ENCODE results near the gene CYP46A1. TPM values are rescaled to one million over a fixed set of nuclear protein-coding genes. Genes with fewer than 3 reads are reported as not detected.

Gene CYP46A1
- total RNA-seq, 1 experiment from 2014 or later = 0.59 TPM

DNA sequence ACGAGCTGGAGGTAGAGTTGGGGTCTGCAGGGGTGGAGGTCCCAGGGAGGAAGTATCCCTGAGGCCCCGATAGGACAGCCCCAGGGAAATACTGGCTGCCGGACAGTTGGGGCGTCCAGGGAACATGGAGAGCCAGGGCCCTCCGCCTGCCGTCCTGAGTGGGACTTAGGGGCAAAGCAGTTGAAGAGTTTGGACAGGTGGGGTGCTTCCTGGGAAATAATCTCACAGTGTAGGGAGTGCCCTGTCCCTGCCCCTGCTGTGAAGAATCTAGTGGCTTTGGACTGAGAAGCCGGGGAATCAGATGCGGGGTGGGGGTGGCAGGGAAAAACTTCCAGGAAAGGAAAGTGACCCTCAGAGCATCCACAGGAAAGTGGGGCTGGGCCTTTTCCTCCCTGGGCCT, 49.0 kb upstream of the CYP46A1 start:
- H2AFZ ChIP-seq (ENCODE audit: low read length) = no peak overlapping the region
- H3K9me3 ChIP-seq (ENCODE audit: control insufficient read depth, low read depth, low read length) = no peaks in the 10 kb centered on the region
- no peaks in the 10 kb centered on the region for H3K36me3 Mint-ChIP-seq (ENCODE audit: insufficient read depth in 1 of 3, low read depth in 3 of 3)
- H3K4ac ChIP-seq (ENCODE audit: low read depth, low read length) = no peak overlapping the region
- no peak overlapping the region for H3K18ac ChIP-seq (ENCODE audit: insufficient read length, low read depth, low read length)
- no peaks in the 10 kb centered on the region for H3K79me1 ChIP-seq (ENCODE audit: insufficient read depth, low read depth, low read length, poor library complexity, severe bottlenecking)
- H3K27ac Mint-ChIP-seq = peak overlapping the region in 1 of 3 experiments; percentile 64; a peak in 1 of 7 replicates
- no peaks in the 10 kb centered on the region for H3K23me2 ChIP-seq (ENCODE audit: insufficient read length, low read depth, low read length, poor library complexity, severe bottlenecking)
- H3K4me1 Mint-ChIP-seq = peaks cover 2 to 7% of the 10 kb centered on the region in 2 experiments; a peak in 2 of 4 replicates
- no peak overlapping the region for H3K4me2 ChIP-seq (ENCODE audit: insufficient read depth, insufficient read length, low read length)
- no peaks in the 10 kb centered on the region for H4K20me1 ChIP-seq (ENCODE audit: control insufficient read depth, insufficient read depth, insufficient read length)
- H3K14ac ChIP-seq (ENCODE audit: insufficient read depth, low read length) = no peak overlapping the region
- no peak overlapping the region for H4K91ac ChIP-seq (ENCODE audit: insufficient read length, low read depth, low read length)
- H3K27ac ChIP-seq (ENCODE audit: insufficient read length, low read depth, low read length) = no peak overlapping the region
- H3K9ac ChIP-seq (ENCODE audit: extremely low read depth, insufficient read length, low read length) = no peak overlapping the region
- no peak overlapping the region for H2BK12ac ChIP-seq (ENCODE audit: insufficient read length, low read depth, low read length)
- no peaks in the 10 kb centered on the region for H3K9me3 Mint-ChIP-seq
- H3K27me3 Mint-ChIP-seq (ENCODE audit: low read depth) = peaks cover 12% of the 10 kb centered on the region
- no peak overlapping the region for H3K23ac ChIP-seq (ENCODE audit: insufficient read length, low read depth, low read length)
- H3T11ph ChIP-seq (ENCODE audit: low read length) = no peak overlapping the region
- no peaks in the 10 kb centered on the region for H3K27me3 ChIP-seq (ENCODE audit: insufficient read depth, low read length)
- no peaks in the 10 kb centered on the region for H3K79me2 ChIP-seq (ENCODE audit: insufficient read depth, low read length)
- DNase-seq = no peak
- no peak overlapping the region for H4K5ac ChIP-seq (ENCODE audit: insufficient read length, low read depth, low read length)
- whole genome bisulfite sequencing (ENCODE audit: extremely low coverage, insufficient read length, low lambda C conversion rate) = no CpG with 5 or more reads among the region's 8 CpGs
- H3K4me1 ChIP-seq (ENCODE audit: insufficient read depth, low read length) = no peaks in the 10 kb centered on the region
- no peak for TF ChIP-seq CTCF (conservative IDR thresholded peaks at IDR 0.05)
- H2BK120ac ChIP-seq (ENCODE audit: low read depth, low read length, poor library complexity, severe bottlenecking) = no peak overlapping the region
- no peak overlapping the region for H2BK15ac ChIP-seq (ENCODE audit: low read depth, low read length)
- H2AK5ac ChIP-seq (ENCODE audit: insufficient read length, low read length) = no peak overlapping the region
- H2BK5ac ChIP-seq (ENCODE audit: insufficient read length, low read length) = no peak overlapping the region
- no peak overlapping the region for H3K4me3 Mint-ChIP-seq
- no peak overlapping the region for H4K8ac ChIP-seq (replicated peaks; ENCODE audit: insufficient read length, low read depth, low read length)
- no peak overlapping the region for H3K56ac ChIP-seq (ENCODE audit: insufficient read length, low read depth, low read length)
- H2BK20ac ChIP-seq (ENCODE audit: low read depth, low read length, poor library complexity, severe bottlenecking) = no peak overlapping the region

Data from H9 (cell line).